NB4 (cell line): ENCODE measurements around the gene UBXN6.

Source experiments
- CTCF ChIP-seq: IDR thresholded peaks from one replicate; pipeline ENCODE4 v1.5.1; 2012; ENCODE audit warnings: low read depth, low read length
- POLR2A ChIP-seq: IDR thresholded peaks from 2 replicates; pipeline ENCODE4 v1.6.1; 2011; ENCODE audit warnings: mild to moderate bottlenecking; ENCODE audit not compliant: insufficient read length; ENCODE audit errors: extremely low read depth
- TF ChIP-seq, protein P1 (sequence below): IDR thresholded peaks from 2 replicates; pipeline ENCODE4 v1.6.1; 2011; ENCODE audit warnings: low read depth, low read length

DNA sequence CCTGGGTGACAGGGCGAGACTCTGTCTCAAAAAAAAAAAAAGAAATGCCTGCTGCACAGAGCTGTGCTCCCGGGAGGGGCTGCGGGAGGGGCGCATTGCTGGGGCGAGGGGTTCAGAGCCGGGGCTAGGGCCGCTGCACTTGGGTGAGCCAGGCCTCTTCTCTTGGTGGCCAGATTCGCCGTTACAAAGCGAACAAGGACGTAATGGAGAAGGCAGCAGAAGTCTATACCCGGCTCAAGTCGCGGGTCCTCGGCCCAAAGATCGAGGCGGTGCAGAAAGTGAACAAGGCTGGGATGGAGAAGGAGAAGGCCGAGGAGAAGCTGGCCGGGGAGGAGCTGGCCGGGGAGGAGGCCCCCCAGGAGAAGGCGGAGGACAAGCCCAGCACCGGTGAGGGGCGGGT, 41.7 kb upstream of the UBXN6 start:
- no peak for TF ChIP-seq CTCF
- no peak for TF ChIP-seq POLR2A
- TF ChIP-seq, protein P1, sequence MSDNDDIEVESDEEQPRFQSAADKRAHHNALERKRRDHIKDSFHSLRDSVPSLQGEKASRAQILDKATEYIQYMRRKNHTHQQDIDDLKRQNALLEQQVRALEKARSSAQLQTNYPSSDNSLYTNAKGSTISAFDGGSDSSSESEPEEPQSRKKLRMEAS = no peak
